HT1080 (cell line): ENCODE results near the gene SDR39U1. TPM values are rescaled to one million over a fixed set of nuclear protein-coding genes. Genes with fewer than 3 reads are reported as not detected.
"Not testable (repeated sequence)": the region's sequence is repeated elsewhere in the genome, so short reads cannot be mapped to it uniquely, and the experiment has no call there.

ENCODE experiments used
- DNase-seq: peaks from one replicate; pipeline ENCODE4 v3.0.0-alpha.2; 2015; ENCODE audit warnings: low read depth
- polyA plus RNA-seq, 2 experiments: library from polyadenylated mRNA; depleted of rRNA; stranded (reverse); fragments of >200 nt; gene quantifications; 2 replicates each; pipeline ENCODE4 v1.2.3, GENCODE V29; 2015
- total RNA-seq: library from RNA; depleted of rRNA; stranded (reverse); fragments of >200 nt; shearing (Covaris generic); gene quantifications from 2 replicates; pipeline ENCODE4 v1.2.3, GENCODE V29; 2014; rRNA removed

The SDR39U1 gene
- total RNA-seq: 11.7 and 21.9 TPM in 2 replicates
- 42.6 and 43.1 TPM in 2 replicates for polyA plus RNA-seq (2015; cell fraction: cytosol; rRNA removed)
- 104 and 122 TPM in 2 replicates for polyA plus RNA-seq (2015; cell fraction: nucleus; rRNA removed)

- DNase-seq: peak; percentile 98
Observed at GRCh38 chr14:24442240-24443052, at the start of gene SDR39U1. TSS of gene SDR39U1 (minus strand) at chr14:24442776. CDS start at chr14:24442769, 7 bp downstream.

GRCh38 chr14:24491586-24492408 lies 49.2 kb upstream of the SDR39U1 start:
- not testable (repeated sequence) for DNase-seq

- DNase-seq: peak; percentile 68
Observed at GRCh38 chr14:24483604-24484252, 41.2 kb upstream of the SDR39U1 start.

- DNase-seq: peak; percentile 73
Observed at GRCh38 chr14:24482699-24483303, 40.2 kb upstream of the SDR39U1 start.

GRCh38 chr14:24481622-24482324 lies 39.2 kb upstream of the SDR39U1 start:
- DNase-seq: peak; percentile 39

GRCh38 chr14:24479999-24480398 lies 37.4 kb upstream of the SDR39U1 start:
- DNase-seq: not testable (repeated sequence)

- no peak for DNase-seq
Observed at GRCh38 chr14:24475261-24475660, 32.7 kb upstream of the SDR39U1 start.

- DNase-seq: no peak
Observed at GRCh38 chr14:24473211-24473610, 30.6 kb upstream of the SDR39U1 start.

- DNase-seq: not testable (repeated sequence)
Observed at GRCh38 chr14:24470450-24470849, 27.9 kb upstream of the SDR39U1 start.

- DNase-seq: no peak
Observed at GRCh38 chr14:24465805-24466204, 23.2 kb upstream of the SDR39U1 start.

- DNase-seq: no peak
Observed at GRCh38 chr14:24465368-24465767, 22.8 kb upstream of the SDR39U1 start.

GRCh38 chr14:24463884-24464785 lies 21.6 kb upstream of the SDR39U1 start:
- no peak for DNase-seq

GRCh38 chr14:24463017-24463883 lies 20.7 kb upstream of the SDR39U1 start:
- DNase-seq: no peak

GRCh38 chr14:24461336-24461735 lies 18.8 kb upstream of the SDR39U1 start:
- no peak for DNase-seq

- no peak for DNase-seq
Observed at GRCh38 chr14:24459331-24459730, 16.8 kb upstream of the SDR39U1 start.

GRCh38 chr14:24458736-24459135 lies 16.2 kb upstream of the SDR39U1 start:
- no peak for DNase-seq

GRCh38 chr14:24456980-24457379 lies 14.4 kb upstream of the SDR39U1 start:
- no peak for DNase-seq

- DNase-seq: not testable (repeated sequence)
Observed at GRCh38 chr14:24450828-24451227, 8.3 kb upstream of the SDR39U1 start.
